Endothelial cell of umbilical vein (primary cell): ENCODE results near the gene CD82. TPM values are rescaled to one million over a fixed set of nuclear protein-coding genes. Genes with fewer than 3 reads are reported as not detected.

ENCODE experiments used
- BruUV-seq: library from RNA; stranded (reverse); fragments of 400-500 nt; replicated peaks from 2 replicates; lab custom pipeline; 2021; lab: Mats Ljungman, UMichigan
- CTCF ChIA-PET: fragments of 300-600, 350-600 bp; sonication (Branson Sonifier 250); formaldehyde crosslinking; loops from one replicate; lab custom pipeline; 2021; ENCODE audit warnings: antibody characterized with exemption, inconsistent platforms; lab: Charles Lee
- POLR2A ChIA-PET: fragments of 300-600, 350-600 bp; sonication (Branson Sonifier 250); formaldehyde crosslinking; loops from one replicate; lab custom pipeline; 2021; ENCODE audit warnings: antibody characterized with exemption, inconsistent platforms; lab: Charles Lee
- DNase-seq: peaks from one replicate; pipeline ENCODE4 v3.0.0-alpha.2; 2011; ENCODE audit warnings: low read depth, low spot score
- FAIRE-seq: peaks from 2 replicates; lab custom pipeline; 2011; peaks lifted over from hg19 to GRCh38; lab: Jason Lieb, UNC
- H2AFZ ChIP-seq: 2 replicates; pipeline ENCODE4 v1.6.0; 2012; ENCODE audit warnings: low read depth, low read length, control low read depth, inconsistent platforms
- H3K27ac ChIP-seq: 2 replicates; pipeline ENCODE4 v1.5.1; 2011; ENCODE audit warnings: low read depth, mild to moderate bottlenecking, control low read depth, low read length, moderate library complexity; ENCODE audit not compliant: insufficient read depth
- H3K27me3 ChIP-seq, 2 experiments: 2 replicates each; pipeline versions ENCODE4 v1.6.0 to v1.6.1; 2011; ENCODE audit warnings: low read length in 2 of 2, mixed read lengths in 1 of 2; ENCODE audit not compliant: control insufficient read depth in 2 of 2, insufficient read depth in 2 of 2
- H3K36me3 ChIP-seq, 2 experiments: 2 replicates in 1 of 2; 3 replicates in 1 of 2; pipeline ENCODE4 v1.5.1; 2011; ENCODE audit warnings: low read length in 2 of 2, mild to moderate bottlenecking in 1 of 2, moderate library complexity in 1 of 2; ENCODE audit not compliant: control insufficient read depth in 2 of 2, insufficient read depth in 2 of 2; ENCODE audit errors: extremely low read depth in 1 of 2
- H3K4me1 ChIP-seq: 3 replicates; pipeline ENCODE4 v1.5.1; 2011; ENCODE audit warnings: mild to moderate bottlenecking, low read length; ENCODE audit not compliant: control insufficient read depth, insufficient read depth; ENCODE audit errors: extremely low read depth
- H3K4me2 ChIP-seq: 2 replicates; pipeline ENCODE4 v1.6.1; 2011; ENCODE audit warnings: low read length, control low read depth, mixed read lengths; ENCODE audit not compliant: insufficient read depth
- H3K4me3 ChIP-seq, 3 experiments: fragments of 200-600 bp in 1 of 3; sonication (generic), shearing (Covaris generic) in 1 of 3; replicated peaks in 1 of 3; 2 replicates each; pipeline ENCODE4 v1.5.1; 2011 to 2016; ENCODE audit warnings: control low read depth in 3 of 3, low read length in 3 of 3, mild to moderate bottlenecking in 2 of 3, inconsistent platforms in 1 of 3, low read depth in 1 of 3, moderate library complexity in 1 of 3; ENCODE audit not compliant: insufficient read depth in 1 of 3
- H3K79me2 ChIP-seq: 2 replicates; pipeline ENCODE4 v1.6.0; 2012; ENCODE audit warnings: low read length, inconsistent platforms; ENCODE audit not compliant: control insufficient read depth, insufficient read depth
- H3K9ac ChIP-seq: replicated peaks from 2 replicates; pipeline ENCODE3; 2011; ENCODE audit warnings: low read length, control low read depth; ENCODE audit not compliant: insufficient read depth; ENCODE audit errors: extremely low read depth
- H3K9me1 ChIP-seq: replicated peaks from 3 replicates; pipeline ENCODE4 v1.6.0; 2011; ENCODE audit warnings: mild to moderate bottlenecking, low read length; ENCODE audit not compliant: control insufficient read depth, insufficient read depth; ENCODE audit errors: extremely low read depth
- H3K9me3 ChIP-seq: replicated peaks from 2 replicates; pipeline ENCODE4 v1.5.1; 2012; ENCODE audit warnings: low read length, inconsistent platforms; ENCODE audit not compliant: control insufficient read depth, insufficient read depth
- H4K20me1 ChIP-seq: replicated peaks from 2 replicates; pipeline ENCODE3; 2011; ENCODE audit warnings: mild to moderate bottlenecking, low read length; ENCODE audit not compliant: control insufficient read depth, insufficient read depth; ENCODE audit errors: extremely low read depth
- CTCF ChIP-seq, 2 donors: IDR thresholded peaks; 1 replicate in 1 of 2; 2 replicates in 1 of 2; pipeline ENCODE4 v1.5.1; 2011; ENCODE audit warnings: low read length in 2 of 2, mild to moderate bottlenecking in 2 of 2, moderate library complexity in 2 of 2, control low read depth in 1 of 2, inconsistent platforms in 1 of 2, low read depth in 1 of 2; ENCODE audit not compliant: insufficient read depth in 1 of 2; ENCODE audit errors: extremely low read depth in 1 of 2
- EZH2 ChIP-seq: IDR thresholded peaks from 2 replicates; pipeline ENCODE4 v1.6.1; 2012; ENCODE audit warnings: borderline replicate concordance, low read depth, mild to moderate bottlenecking, moderate library complexity, low read length, inconsistent platforms; ENCODE audit not compliant: severe bottlenecking
- FOS ChIP-seq: IDR thresholded peaks from 2 replicates; pipeline ENCODE4 v1.6.1; 2011; ENCODE audit warnings: mild to moderate bottlenecking, low read length, moderate library complexity, borderline replicate concordance; ENCODE audit not compliant: insufficient read depth
- GATA2 ChIP-seq: IDR thresholded peaks from 2 replicates; pipeline ENCODE4 v1.7.0; 2011; ENCODE audit warnings: low read depth, mild to moderate bottlenecking, moderate library complexity, mixed read lengths, low read length; ENCODE audit not compliant: insufficient read length, insufficient read depth
- MYC ChIP-seq: IDR thresholded peaks from one replicate; pipeline ENCODE4 v1.6.1; 2011; ENCODE audit warnings: mild to moderate bottlenecking, low read depth, low read length
- POLR2A ChIP-seq: IDR thresholded peaks from 2 replicates; pipeline ENCODE4 v1.6.1; 2012; ENCODE audit warnings: low read depth, mild to moderate bottlenecking, control low read depth, low read length
- POLR2AphosphoS5 ChIP-seq: IDR thresholded peaks from 2 replicates; pipeline ENCODE4 v1.6.1; 2012; ENCODE audit warnings: low read depth, mild to moderate bottlenecking, control low read depth, low read length, moderate library complexity; ENCODE audit not compliant: insufficient read depth
- dilution Hi-C: fragments of 300-500 bp; cut with MboI; formaldehyde crosslinking; loops from one replicate; pipeline ENCODE4 v1.15.0; 2019; ENCODE audit warnings: low sequenced_read_pairs; ENCODE audit not compliant: extremely low pct_ligation_motif_present
- intact Hi-C: fragments of 100-400 bp; cut with micrococcal nuclease; formaldehyde crosslinking; loops from one replicate; pipeline ENCODE4 v1.10.0; 2022
- polyA plus RNA-seq, 4 experiments: library from polyadenylated mRNA; depleted of rRNA in 3 of 4; stranded (reverse) in 3 of 4; unstranded in 1 of 4; fragments of >200 nt; gene quantifications; 2 replicates each; pipeline versions ENCODE4 v1.2.1 to v1.2.3, GENCODE V29; 2011 to 2012; ENCODE audit warnings: missing spikeins in 1 of 4
- total RNA-seq: library from RNA; stranded (reverse); gene quantifications from 2 replicates; pipeline ENCODE4 v1.2.3, GENCODE V29; 2021

CD82 gene
- total and polyA plus RNA-seq, 2 donors (not counting 3 experiments of a cell fraction or from before 2014, with no cell fraction given), result 17.9 to 25.2 TPM

- ChIA-PET POLR2A (interaction anchor here (0.5 to 1.4 kb wide), 3 partner anchors 10 to 45 kb away, joined by 3 read pairs; no protein-coding TSS in a partner anchor), CTCF (interaction anchor here (1.1 to 15.9 kb wide), 8 partner anchors 9 to 540 kb away, joined by 3 to 860 read pairs (median 6); partner anchors contain the start of gene EXT2)
- Histone ChIP-seq H3K9ac (peak overlapping the region; percentile 85), H3K27ac (peak overlapping the region; percentile 94), H3K4me1 (peaks cover 34% of the 10 kb centered on the region), H3K9me3 (no peaks in the 10 kb centered on the region), H3K79me2 (no peaks in the 10 kb centered on the region), H3K36me3 (no peaks in the 10 kb centered on the region), H3K4me3 (peak overlapping the region; percentile 25 to 42 (median 36)), H3K4me2 (peak overlapping the region; percentile 73), H3K9me1 (no peaks in the 10 kb centered on the region), H2AFZ (peak overlapping the region; percentile 93), H4K20me1 (no peaks in the 10 kb centered on the region), H3K27me3 (no peaks in the 10 kb centered on the region)
- peak; percentile 10 for TF ChIP-seq POLR2A
- TF ChIP-seq GATA2, result no peak
- TF ChIP-seq EZH2, result no peak
- TF ChIP-seq CTCF (IDR thresholded peaks at IDR 0.05; ENCODE audit: extremely low read depth in 1 of 2, insufficient read depth in 1 of 2, low read depth in 1 of 2, low read length in 2 of 2), result no peak
- TF ChIP-seq FOS, result peak; percentile 18
- TF ChIP-seq POLR2AphosphoS5, result peak; percentile 42
- no peak for TF ChIP-seq MYC
- DNase-seq, result no peak
- TSS peak; percentile 65 for BruUV-seq
- intact Hi-C loops (loop anchor here (1.0 to 5.0 kb wide), 3 partner anchors 52 to 1252 kb away; partner anchors contain the start of gene API5), dilution Hi-C loops (no loop called here)
- FAIRE-seq, result no peak
These were observed 723 bp upstream of the CD82 start for GRCh38 chr11:44564670-44565210.
